HG03135 (cell line): ENCODE data around the gene VASN.

Experiments
- ATAC-seq: cut with Tn5 transposase; IDR thresholded peaks from one replicate; pipeline ENCODE4 v1.9.1; 2021; ENCODE audit warnings: mild to moderate bottlenecking, moderate library complexity; ENCODE audit not compliant: unreplicated experiment

VASN gene

GRCh38 chr16:4416200-4417032 lies 44.8 kb downstream of the VASN start, which contains the start of gene CORO7:
Gene CORO7 (minus strand): TSS chr16:4416596. CDS start chr16:4416518, 78 bp downstream.
- peak; percentile 51 for ATAC-seq

- no peak for ATAC-seq
These were observed 47.8 kb downstream of the VASN start for GRCh38 chr16:4419402-4419959.

- ATAC-seq, result no peak
These were observed 49.0 kb downstream of the VASN start for GRCh38 chr16:4420505-4421105.

- ATAC-seq, result peak; percentile 86
These were observed 53.9 kb downstream of the VASN start, which contains the start of gene DNAJA3 for GRCh38 chr16:4425378-4426020. Gene DNAJA3 (plus strand): TSS chr16:4425868. CDS start chr16:4425882, 14 bp downstream.

- peak; percentile 26 for ATAC-seq
These were observed 54.5 kb downstream of the VASN start for GRCh38 chr16:4426021-4426684.

GRCh38 chr16:4426722-4427372 lies 55.2 kb downstream of the VASN start:
- ATAC-seq, result no peak

- no peak for ATAC-seq
These were observed 56.9 kb downstream of the VASN start for GRCh38 chr16:4428500-4428899.

GRCh38 chr16:4431023-4431422 lies 59.4 kb downstream of the VASN start:
- ATAC-seq, result no peak
